Measurements from ENCODE around the gene FCN2. TPM values are rescaled to one million over a fixed set of nuclear protein-coding genes. Genes with fewer than 3 reads are reported as not detected.

The FCN2 gene
- total RNA-seq, 4 donors from 2014 or later, result not detected

- DNase-seq, result no peak
- 81 to 88% methylated on average over 7 to 8 of the region's 26 CpGs for WGBS, 2 donors
- peaks cover 0 to 63% (median 0%) of the 10 kb centered on the region in 4 donors for H3K27me3 ChIP-seq
- intact Hi-C loops (cut with DNase I), result no loop called here
- H3K9me3 ChIP-seq, result peaks cover 0 to 10% (median 0%) of the 10 kb centered on the region in 3 donors
- no peaks in the 10 kb centered on the region for H3K36me3 ChIP-seq
- H3K27ac ChIP-seq, result no peak overlapping the region
- H3K4me3 ChIP-seq, result no peak overlapping the region
- no peaks in the 10 kb centered on the region for H3K4me1 ChIP-seq
- TF ChIP-seq POLR2A (IDR thresholded peaks at IDR 0.05) (no peak), CTCF (IDR thresholded peaks at IDR 0.05) (no peak)
Observed at GRCh38 chr9:134915046-134915985, 34.7 kb downstream of the FCN2 start.

- no peak overlapping the region for H3K4me3 ChIP-seq
- H3K27me3 ChIP-seq, result peaks cover 0 to 64% (median 0%) of the 10 kb centered on the region in 4 donors
- WGBS, 2 donors, result 61 to 83% methylated on average over 1 to 6 of the region's 8 CpGs
- TF ChIP-seq CTCF (IDR thresholded peaks at IDR 0.05) (no peak), POLR2A (IDR thresholded peaks at IDR 0.05) (no peak)
- no peak for DNase-seq
- intact Hi-C loops (cut with DNase I), result no loop called here
- no peaks in the 10 kb centered on the region for H3K36me3 ChIP-seq
- no peak overlapping the region for H3K27ac ChIP-seq
- H3K9me3 ChIP-seq, result peaks cover 0 to 10% (median 0%) of the 10 kb centered on the region in 3 donors
- no peaks in the 10 kb centered on the region for H3K4me1 ChIP-seq
Observed at GRCh38 chr9:134916161-134916665, 35.6 kb downstream of the FCN2 start.

- intact Hi-C loops (cut with DNase I), result no loop called here
- no peaks in the 10 kb centered on the region for H3K36me3 ChIP-seq
Observed at GRCh38 chr9:134917431-134918373, 37.1 kb downstream of the FCN2 start, which contains the start of gene FCN1. Gene FCN1, minus strand, starts transcription at chr9:134917912. Its CDS starts 41 bp downstream, at chr9:134917871.

GRCh38 chr9:134918646-134919045, 38.0 kb downstream of the FCN2 start:
- intact Hi-C loops (cut with DNase I), result no loop called here
- H3K36me3 ChIP-seq, result no peaks in the 10 kb centered on the region
- H3K27ac ChIP-seq, result no peak overlapping the region
- no peak for TF ChIP-seq POLR2A (IDR thresholded peaks at IDR 0.05)
- TF ChIP-seq CTCF (IDR thresholded peaks at IDR 0.05), result no peak
- no peak for DNase-seq
- no peaks in the 10 kb centered on the region for H3K4me1 ChIP-seq
- 64 to 66% methylated on average over 4 to 6 of the region's 10 CpGs for whole genome bisulfite sequencing, 2 donors
- peaks cover 0 to 10% (median 0%) of the 10 kb centered on the region in 3 donors for H3K9me3 ChIP-seq
- H3K4me3 ChIP-seq, result no peak overlapping the region
- peaks cover 0 to 52% (median 0%) of the 10 kb centered on the region in 4 donors for H3K27me3 ChIP-seq

More at GRCh38 chr9:134917431-134918373, 37.1 kb downstream of the FCN2 start, which contains the start of gene FCN1:
- WGBS, 2 donors, result 76 to 79% methylated on average over 8 to 11 of the region's 11 CpGs
- Histone ChIP-seq H3K27me3 (peaks cover 0 to 58% (median 0%) of the 10 kb centered on the region in 4 donors), H3K9me3 (peaks cover 0 to 10% (median 0%) of the 10 kb centered on the region in 3 donors), H3K4me1 (no peaks in the 10 kb centered on the region), H3K4me3 (no peak within 1 kb of the TSS), H3K27ac (no peak within 1 kb of the TSS)
- TF ChIP-seq POLR2A (IDR thresholded peaks at IDR 0.05) (no peak), CTCF (IDR thresholded peaks at IDR 0.05) (no peak)
- no peak for DNase-seq

All from esophagus squamous epithelium (tissue), 5 donors.